ENCODE data around the gene IL1B.

IL1B gene

DNA sequence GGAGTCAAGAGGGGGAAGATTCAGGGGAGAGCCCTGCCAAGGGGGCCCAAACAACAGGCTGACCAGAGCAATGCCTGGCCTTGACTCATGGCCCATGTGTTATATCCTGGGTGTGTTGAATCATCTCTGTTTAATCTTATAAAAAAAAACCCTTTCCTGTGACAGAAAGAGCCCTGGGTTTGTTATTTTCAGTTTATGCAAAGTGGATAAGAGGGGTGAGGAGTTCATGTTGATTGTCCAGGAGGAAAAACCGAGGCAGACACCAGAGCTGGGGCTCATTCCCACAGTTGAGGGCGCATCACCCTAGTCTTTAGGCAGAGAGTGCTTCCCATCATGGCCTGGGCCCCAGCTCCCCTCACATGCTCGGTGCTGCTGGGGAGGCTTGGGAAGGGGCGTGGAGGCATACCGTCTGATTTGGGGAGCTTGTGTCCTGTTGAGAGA, 43.5 kb upstream of the IL1B start:
- H4K20me1 ChIP-seq (ENCODE audit: low read depth, low read length): no peaks in the 10 kb centered on the region
- TF ChIP-seq EZH2phosphoT487 (conservative IDR thresholded peaks at IDR 0.05; ENCODE audit: low read length): no peak
- TF ChIP-seq, protein P1, sequence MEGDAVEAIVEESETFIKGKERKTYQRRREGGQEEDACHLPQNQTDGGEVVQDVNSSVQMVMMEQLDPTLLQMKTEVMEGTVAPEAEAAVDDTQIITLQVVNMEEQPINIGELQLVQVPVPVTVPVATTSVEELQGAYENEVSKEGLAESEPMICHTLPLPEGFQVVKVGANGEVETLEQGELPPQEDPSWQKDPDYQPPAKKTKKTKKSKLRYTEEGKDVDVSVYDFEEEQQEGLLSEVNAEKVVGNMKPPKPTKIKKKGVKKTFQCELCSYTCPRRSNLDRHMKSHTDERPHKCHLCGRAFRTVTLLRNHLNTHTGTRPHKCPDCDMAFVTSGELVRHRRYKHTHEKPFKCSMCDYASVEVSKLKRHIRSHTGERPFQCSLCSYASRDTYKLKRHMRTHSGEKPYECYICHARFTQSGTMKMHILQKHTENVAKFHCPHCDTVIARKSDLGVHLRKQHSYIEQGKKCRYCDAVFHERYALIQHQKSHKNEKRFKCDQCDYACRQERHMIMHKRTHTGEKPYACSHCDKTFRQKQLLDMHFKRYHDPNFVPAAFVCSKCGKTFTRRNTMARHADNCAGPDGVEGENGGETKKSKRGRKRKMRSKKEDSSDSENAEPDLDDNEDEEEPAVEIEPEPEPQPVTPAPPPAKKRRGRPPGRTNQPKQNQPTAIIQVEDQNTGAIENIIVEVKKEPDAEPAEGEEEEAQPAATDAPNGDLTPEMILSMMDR (IDR thresholded peaks at IDR 0.05; ENCODE audit: insufficient read depth, low read length, poor library complexity, severe bottlenecking): no peak
- no peaks in the 10 kb centered on the region for H3K79me2 ChIP-seq (ENCODE audit: insufficient read depth, low read length)
- no peaks in the 10 kb centered on the region for H3K27me3 ChIP-seq (ENCODE audit: low read length)
- H3K36me3 ChIP-seq (ENCODE audit: low read length): no peaks in the 10 kb centered on the region
- H3K4me2 ChIP-seq (ENCODE audit: low read depth, low read length, poor library complexity, severe bottlenecking): peak overlapping the region; percentile 23
- no peak overlapping the region for H2AFZ ChIP-seq (ENCODE audit: low read depth, low read length, severe bottlenecking)
- peak overlapping the region; percentile 74 for H3K27ac ChIP-seq (ENCODE audit: low read depth, low read length)
- H3K4me3 ChIP-seq (ENCODE audit: insufficient read depth, low read length, poor library complexity, severe bottlenecking): no peak overlapping the region
- no peaks in the 10 kb centered on the region for H3K9me3 ChIP-seq (ENCODE audit: insufficient read depth, low read length)
- H3F3A ChIP-seq (ENCODE audit: insufficient read depth): no peaks in the 10 kb centered on the region
- no peak overlapping the region for H3K9ac ChIP-seq (ENCODE audit: low read length)
- H3K9me2 ChIP-seq (replicated peaks; ENCODE audit: insufficient read depth, low read length): no peaks in the 10 kb centered on the region

DNA sequence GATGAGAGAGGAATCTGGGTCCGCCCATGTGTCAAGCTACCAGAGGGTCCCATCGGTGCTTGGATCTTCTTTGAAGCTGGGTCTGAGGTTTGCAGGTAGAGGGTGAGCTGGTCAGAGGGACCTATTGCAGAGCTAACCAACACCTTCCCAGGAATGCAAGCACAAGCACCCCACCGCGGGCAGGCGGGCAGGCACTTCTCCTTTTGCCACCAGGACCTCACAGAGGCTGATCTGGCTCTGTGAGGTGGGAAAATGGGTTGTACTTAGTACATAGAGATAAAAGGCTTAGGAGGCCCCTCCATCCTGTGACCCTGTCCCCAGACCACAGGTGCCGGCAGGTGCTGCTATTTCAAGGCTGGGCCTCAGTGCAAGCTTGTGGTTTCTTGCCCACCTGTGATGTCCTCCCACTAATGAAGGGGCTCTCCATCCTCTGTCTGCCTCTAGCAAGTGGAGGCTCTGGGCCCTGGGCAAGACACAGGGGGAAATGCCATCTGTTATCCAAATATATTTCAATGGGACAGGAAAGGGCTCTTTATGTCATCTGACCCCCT, 43.0 kb upstream of the IL1B start:
- Histone ChIP-seq H3K27me3 (ENCODE audit: low read length) (no peaks in the 10 kb centered on the region), H3K9me2 (replicated peaks; ENCODE audit: insufficient read depth, low read length) (no peaks in the 10 kb centered on the region), H3K4me2 (ENCODE audit: low read depth, low read length, poor library complexity, severe bottlenecking) (peak overlapping the region; percentile 23), H3K4me3 (ENCODE audit: insufficient read depth, low read length, poor library complexity, severe bottlenecking) (no peak overlapping the region), H3K79me2 (ENCODE audit: insufficient read depth, low read length) (no peaks in the 10 kb centered on the region), H3F3A (ENCODE audit: insufficient read depth) (no peaks in the 10 kb centered on the region), H4K20me1 (ENCODE audit: low read depth, low read length) (no peaks in the 10 kb centered on the region), H3K27ac (ENCODE audit: low read depth, low read length) (peak overlapping the region; percentile 74), H3K9me3 (ENCODE audit: insufficient read depth, low read length) (no peaks in the 10 kb centered on the region), H2AFZ (ENCODE audit: low read depth, low read length, severe bottlenecking) (no peak overlapping the region), H3K36me3 (ENCODE audit: low read length) (no peaks in the 10 kb centered on the region), H3K9ac (ENCODE audit: low read length) (no peak overlapping the region)
- no peak for TF ChIP-seq EZH2phosphoT487 (conservative IDR thresholded peaks at IDR 0.05; ENCODE audit: low read length)
- TF ChIP-seq, protein P1 (IDR thresholded peaks at IDR 0.05; ENCODE audit: insufficient read depth, low read length, poor library complexity, severe bottlenecking): no peak

DNA sequence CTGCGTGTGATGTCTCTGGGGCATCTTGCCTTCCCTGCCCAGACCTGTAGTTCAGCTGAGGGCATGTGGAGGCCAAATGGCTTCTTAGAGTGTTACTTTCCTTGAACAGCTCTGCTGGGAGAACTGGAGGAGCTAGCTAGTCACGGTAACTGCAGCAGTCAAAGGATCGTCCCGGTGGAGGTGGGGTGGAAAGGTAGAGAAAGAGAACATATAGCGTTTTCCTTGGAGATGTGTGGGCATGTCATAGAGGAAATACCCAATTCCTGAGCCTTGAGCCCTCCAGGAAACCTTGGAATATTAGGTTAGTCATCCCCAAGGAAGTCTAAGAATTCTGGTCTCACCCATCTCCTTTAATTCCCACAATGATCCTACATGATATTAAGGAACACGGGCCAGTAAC, 40.8 kb upstream of the IL1B start:
- Histone ChIP-seq H3K27ac (ENCODE audit: low read depth, low read length) (no peak overlapping the region), H3K9me2 (replicated peaks; ENCODE audit: insufficient read depth, low read length) (no peaks in the 10 kb centered on the region), H2AFZ (ENCODE audit: low read depth, low read length, severe bottlenecking) (no peak overlapping the region)

More for the DNA sequence above, 40.8 kb upstream of the IL1B start:
- Histone ChIP-seq H3K4me3 (ENCODE audit: insufficient read depth, low read length, poor library complexity, severe bottlenecking) (no peak overlapping the region), H3K36me3 (ENCODE audit: low read length) (no peaks in the 10 kb centered on the region), H3K79me2 (ENCODE audit: insufficient read depth, low read length) (no peaks in the 10 kb centered on the region), H3K27me3 (ENCODE audit: low read length) (no peaks in the 10 kb centered on the region), H3F3A (ENCODE audit: insufficient read depth) (no peaks in the 10 kb centered on the region), H3K9me3 (ENCODE audit: insufficient read depth, low read length) (no peaks in the 10 kb centered on the region), H4K20me1 (ENCODE audit: low read depth, low read length) (no peaks in the 10 kb centered on the region), H3K4me2 (ENCODE audit: low read depth, low read length, poor library complexity, severe bottlenecking) (no peak overlapping the region), H3K9ac (ENCODE audit: low read length) (no peak overlapping the region)
- TF ChIP-seq, protein P1 (IDR thresholded peaks at IDR 0.05; ENCODE audit: insufficient read depth, low read length, poor library complexity, severe bottlenecking): no peak
- TF ChIP-seq EZH2phosphoT487 (conservative IDR thresholded peaks at IDR 0.05; ENCODE audit: low read length): no peak
